Suppressor macrophage treated with lipopolysaccharide for 1 hour (primary cell): ENCODE measurements around the gene HDGFL2.

Experiments used
- DNase-seq, 3 donors: peaks; one replicate each; pipeline ENCODE4 v3.0.0-alpha.2; 2020 to 2022

The HDGFL2 gene

GRCh38 chr19:4445963-4446703, 26.0 kb upstream of the HDGFL2 start:
- DNase-seq = no peak

GRCh38 chr19:4446704-4447200, 25.3 kb upstream of the HDGFL2 start:
- DNase-seq = no peak

GRCh38 chr19:4447327-4448146, 24.6 kb upstream of the HDGFL2 start:
- no peak for DNase-seq

GRCh38 chr19:4448147-4448985, 23.7 kb upstream of the HDGFL2 start:
- no peak for DNase-seq

- DNase-seq = no peak
Observed at GRCh38 chr19:4449022-4449638, 23.0 kb upstream of the HDGFL2 start.

GRCh38 chr19:4449639-4450028, 22.5 kb upstream of the HDGFL2 start:
- no peak for DNase-seq

GRCh38 chr19:4452230-4452990, 19.7 kb upstream of the HDGFL2 start:
- DNase-seq = peak; percentile 38 to 62 (median 51)

GRCh38 chr19:4453232-4454179, 18.6 kb upstream of the HDGFL2 start:
- DNase-seq = no peak

GRCh38 chr19:4454747-4455718, 17.1 kb upstream of the HDGFL2 start:
- no peak for DNase-seq

GRCh38 chr19:4455719-4456475, 16.2 kb upstream of the HDGFL2 start:
- no peak for DNase-seq

- peak; percentile 56 to 71 (median 70) for DNase-seq
Observed at GRCh38 chr19:4456476-4456842, 15.6 kb upstream of the HDGFL2 start.

- DNase-seq = peak; percentile 40 to 78 (median 57)
Observed at GRCh38 chr19:4456843-4457653, 15.0 kb upstream of the HDGFL2 start.

- DNase-seq = peak; percentile 98 to 99 (median 98)
Observed at GRCh38 chr19:4457654-4458395, 14.3 kb upstream of the HDGFL2 start, which contains the start of gene UBXN6. UBXN6 (minus strand) TSS chr19:4457794; CDS start chr19:4457697, 97 bp downstream.

- DNase-seq = no peak
Observed at GRCh38 chr19:4464815-4465581, 7.1 kb upstream of the HDGFL2 start.

GRCh38 chr19:4467835-4468234, 4.3 kb upstream of the HDGFL2 start:
- DNase-seq = no peak
